Measurements from ENCODE around the gene TMEM203. TPM values are rescaled to one million over a fixed set of nuclear protein-coding genes. Genes with fewer than 3 reads are reported as not detected.

TMEM203 gene
- total and polyA plus RNA-seq, 2 of the 13 experiments (the other 11 are each of a cell fraction or from before 2014, with no cell fraction given) = 23.4 to 36.7 TPM

- TF ChIP-seq KIAA2018 (CRISPR knock-in tag; IDR thresholded peaks at IDR 0.05; ENCODE audit: borderline replicate concordance) = no peak
- TF ChIP-seq ATM (IDR thresholded peaks at IDR 0.05; ENCODE audit: borderline replicate concordance) = no peak
- no peak for TF ChIP-seq FOXA1 (IDR thresholded peaks at IDR 0.05)
- TF ChIP-seq FOXA1 (CRISPR knock-in tag; IDR thresholded peaks at IDR 0.05) = peak; percentile 55
- no peak for TF ChIP-seq ZNF784 (CRISPR knock-in tag; IDR thresholded peaks at IDR 0.05; ENCODE audit: borderline replicate concordance)
- no peak; the same call in 1 of the 2 replicates for TF ChIP-seq ZBED4 (CRISPR knock-in tag; IDR thresholded peaks at IDR 0.05; ENCODE audit: borderline replicate concordance)
- no peak for TF ChIP-seq ELF4 (CRISPR knock-in tag; IDR thresholded peaks at IDR 0.05; ENCODE audit: borderline replicate concordance)
- TF ChIP-seq ZNF569 (CRISPR knock-in tag; IDR thresholded peaks at IDR 0.05; ENCODE audit: borderline replicate concordance) = no peak
- no peak for TF ChIP-seq THAP7 (CRISPR knock-in tag; IDR thresholded peaks at IDR 0.05)
- TF ChIP-seq TBX3 (IDR thresholded peaks at IDR 0.05; ENCODE audit: borderline replicate concordance) = no peak
- peak; percentile 8; the same call in 1 of the 2 replicates for TF ChIP-seq ZNF639 (CRISPR knock-in tag; conservative IDR thresholded peaks at IDR 0.05)
- no peak for TF ChIP-seq NR3C1 (CRISPR knock-in tag; IDR thresholded peaks at IDR 0.05)
- no peak for TF ChIP-seq EED (CRISPR knock-in tag; IDR thresholded peaks at IDR 0.05)
These were observed 49.4 kb upstream of the TMEM203 start, which contains the start of gene NELFB (continued) for GRCh38 chr9:137254624-137255447.
